Measurements from ENCODE around the gene ACLY. TPM values are rescaled to one million over a fixed set of nuclear protein-coding genes. Genes with fewer than 3 reads are reported as not detected.

Gene ACLY
- total and polyA plus RNA-seq, 10 of the 15 experiments (the other 5 are each of a cell fraction or from before 2014, with no cell fraction given) = 32.6 to 224 (median 114) TPM

GRCh38 chr17:41959030-41959335 is 40.2 kb upstream of the ACLY start (continued):
- TF ChIP-seq MYB (IDR thresholded peaks at IDR 0.05; ENCODE audit: borderline replicate concordance, low read depth, low read length) = no peak

DNA sequence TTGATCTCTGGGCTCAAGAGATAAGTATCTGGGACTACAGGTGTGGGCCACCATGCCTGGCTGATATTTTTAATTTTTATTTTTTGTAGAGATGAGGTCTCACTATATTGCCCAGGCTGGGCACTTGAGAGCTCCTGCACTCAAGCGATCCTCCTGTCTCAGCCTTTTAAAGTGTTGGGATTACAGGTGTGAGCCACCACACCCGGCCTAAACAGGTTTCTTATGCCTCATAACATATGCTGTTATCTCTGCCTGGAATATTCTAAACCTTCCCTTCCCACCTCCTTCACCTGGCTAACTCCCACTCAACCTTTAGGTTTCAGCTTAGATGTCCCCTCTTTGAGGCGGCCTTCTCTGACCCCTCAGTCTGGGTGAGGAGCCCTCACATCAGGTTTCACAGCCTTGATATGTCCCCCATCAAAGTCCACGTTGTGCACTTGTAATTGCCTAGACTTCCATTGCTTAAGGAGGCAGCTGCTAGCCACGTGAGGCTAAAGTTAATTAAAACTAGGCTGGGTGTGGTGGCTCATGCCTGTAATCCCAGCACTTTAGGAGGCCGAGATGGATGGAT is 39.2 kb upstream of the ACLY start:
- ATAC-seq = no peak
- no peak for DNase-seq (ENCODE audit: low read depth, low spot score)
- SMC1A ChIA-PET (ENCODE audit: uncharacterized antibody, unreplicated experiment) = interaction anchor here (1.0 kb wide), 1 partner anchor 22 kb away, joined by 3 read pairs; no protein-coding TSS in a partner anchor
- TF ChIP-seq POLR2AphosphoS2 (IDR thresholded peaks at IDR 0.05; ENCODE audit: low read depth, low read length) (no peak), ZNF24 (IDR thresholded peaks at IDR 0.05) (no peak), JUND (IDR thresholded peaks at IDR 0.05; ENCODE audit: low read depth, low read length) (no peak), EED (IDR thresholded peaks at IDR 0.05; ENCODE audit: low read depth) (no peak), CBX5 (IDR thresholded peaks at IDR 0.05; ENCODE audit: low read depth) (no peak)
- Histone ChIP-seq H3K27me3 (replicated peaks in 1 of 2; ENCODE audit: control insufficient read depth in 2 of 2, insufficient read depth in 2 of 2, low read length in 1 of 2) (no peaks in the 10 kb centered on the region), H3K4me2 (ENCODE audit: control insufficient read depth, insufficient read depth) (no peak overlapping the region), H2AFZ (ENCODE audit: control insufficient read depth, low read depth, low read length) (no peak overlapping the region), H3K4me1 (ENCODE audit: control insufficient read depth, insufficient read depth, low read length) (no peaks in the 10 kb centered on the region), H3K9me3 (replicated peaks; ENCODE audit: control insufficient read depth, insufficient read depth, low read length) (no peaks in the 10 kb centered on the region), H3K79me2 (ENCODE audit: control insufficient read depth, insufficient read depth, low read length) (no peaks in the 10 kb centered on the region), H3K27ac (ENCODE audit: control insufficient read depth, insufficient read depth) (no peak overlapping the region), H3K4me3 (no peak overlapping the region), H3K36me3 (ENCODE audit: control insufficient read depth in 2 of 2, insufficient read depth in 2 of 2, low read length in 1 of 2) (no peaks in the 10 kb centered on the region), H4K20me1 (ENCODE audit: control insufficient read depth, insufficient read depth) (no peaks in the 10 kb centered on the region), H3K9ac (ENCODE audit: control insufficient read depth, insufficient read depth, low read length) (no peak overlapping the region)
- in situ Hi-C loops (cut with MboI) (no loop called here), intact Hi-C loops (cut with micrococcal nuclease; ENCODE audit: unreplicated experiment) (no loop called here)
- CTCF ChIA-PET = interaction anchor here (0.6 to 2.8 kb wide), 6 partner anchors 27 to 160 kb away, joined by 3 to 17 read pairs (median 4); partner anchors contain the start of gene ODAD4
- FAIRE-seq = no peak
- BruUV-seq (replicated peaks) = no TSS peak
- RAD21 ChIA-PET (ENCODE audit: unreplicated experiment) = interaction anchor here (0.7 kb wide), 1 partner anchor 47 kb away, joined by 3 read pairs; no protein-coding TSS in a partner anchor
- 36% methylated on average over 6 of the region's 6 CpGs for WGBS (ENCODE audit: insufficient coverage, insufficient replicate concordance, low lambda C conversion rate, missing lambda C conversion rate)
- POLR2A ChIA-PET = interaction anchor here (0.5 to 1.6 kb wide), 4 partner anchors 8 to 201 kb away, joined by 3 to 5 read pairs (median 3); partner anchors contain the start of genes CNP and ODAD4

All from GM12878 (cell line).